Keratinocyte (primary cell): Measurements from ENCODE around the gene CTIF. TPM values are rescaled to one million over a fixed set of nuclear protein-coding genes. Genes with fewer than 3 reads are reported as not detected.

Experiments
- DNase-seq: peaks from one replicate; pipeline ENCODE4 v3.0.0-alpha.2; 2011; ENCODE audit warnings: low read depth, missing footprints, low spot score
- FAIRE-seq: peaks from 2 replicates; lab custom pipeline; 2011; peaks lifted over from hg19 to GRCh38; lab: Jason Lieb, UNC
- H2AFZ ChIP-seq: 2 replicates; pipeline ENCODE4 v1.6.0; 2012; ENCODE audit warnings: low read length, control low read depth, inconsistent platforms; ENCODE audit not compliant: control insufficient read depth
- H3K27ac ChIP-seq: 2 replicates; pipeline ENCODE4 v1.5.1; 2011; ENCODE audit warnings: low read length; ENCODE audit not compliant: control insufficient read depth, insufficient read depth
- H3K27me3 ChIP-seq: 3 replicates; pipeline ENCODE4 v1.6.0; 2011; ENCODE audit warnings: low read length; ENCODE audit not compliant: control insufficient read depth, insufficient read depth; ENCODE audit errors: extremely low read depth
- H3K36me3 ChIP-seq, 2 experiments: 2 replicates in 1 of 2; 3 replicates in 1 of 2; pipeline ENCODE4 v1.5.1; 2011; ENCODE audit warnings: low read length in 2 of 2, mild to moderate bottlenecking in 1 of 2; ENCODE audit not compliant: control insufficient read depth in 2 of 2, insufficient read depth in 2 of 2; ENCODE audit errors: extremely low read depth in 1 of 2
- H3K4me1 ChIP-seq: 3 replicates; pipeline ENCODE4 v1.5.1; 2011; ENCODE audit warnings: low read length; ENCODE audit not compliant: control insufficient read depth, insufficient read depth; ENCODE audit errors: extremely low read depth
- H3K4me2 ChIP-seq: 3 replicates; pipeline ENCODE4 v1.6.0; 2011; ENCODE audit warnings: low read depth, low read length; ENCODE audit not compliant: control insufficient read depth, insufficient read depth; ENCODE audit errors: extremely low read depth
- H3K4me3 ChIP-seq, 3 experiments: fragments of 200-600 bp in 1 of 3; sonication (generic) in 1 of 3; 2 replicates in 2 of 3; 3 replicates in 1 of 3; pipeline ENCODE4 v1.5.1; 2011 to 2016; ENCODE audit warnings: low read length in 3 of 3, mild to moderate bottlenecking in 3 of 3, control low read depth in 2 of 3, inconsistent platforms in 1 of 3, low read depth in 1 of 3, mixed read lengths in 1 of 3, mixed run types in 1 of 3, moderate library complexity in 1 of 3; ENCODE audit not compliant: control insufficient read depth in 2 of 3, insufficient read depth in 2 of 3; ENCODE audit errors: extremely low read depth in 1 of 3
- H3K79me2 ChIP-seq: 2 replicates; pipeline ENCODE4 v1.6.0; 2012; ENCODE audit warnings: low read length; ENCODE audit not compliant: control insufficient read depth, insufficient read depth
- H3K9ac ChIP-seq: 3 replicates; pipeline ENCODE4 v1.6.0; 2011; ENCODE audit warnings: low read length; ENCODE audit not compliant: control insufficient read depth, insufficient read depth; ENCODE audit errors: extremely low read depth
- H3K9me1 ChIP-seq: 3 replicates; pipeline ENCODE4 v1.6.0; 2011; ENCODE audit warnings: low read length; ENCODE audit not compliant: control insufficient read depth, insufficient read depth; ENCODE audit errors: extremely low read depth
- H3K9me3 ChIP-seq: 2 replicates; pipeline ENCODE4 v1.5.1; 2012; ENCODE audit warnings: low read depth, low read length; ENCODE audit not compliant: control insufficient read depth
- H4K20me1 ChIP-seq: 3 replicates; pipeline ENCODE4 v1.6.0; 2011; ENCODE audit warnings: low read length; ENCODE audit not compliant: control insufficient read depth, insufficient read depth; ENCODE audit errors: extremely low read depth
- EZH2 ChIP-seq: IDR thresholded peaks from one replicate; pipeline ENCODE4 v1.6.1; 2012; ENCODE audit warnings: inconsistent platforms, mild to moderate bottlenecking, low read length, moderate library complexity
- dilution Hi-C: fragments of 300-500 bp; cut with MboI; formaldehyde crosslinking; loops from one replicate; pipeline ENCODE4 v1.7.0; 2020; ENCODE audit warnings: low sequenced_read_pairs; ENCODE audit not compliant: extremely low pct_ligation_motif_present
- polyA plus RNA-seq, 5 experiments: library from polyadenylated mRNA; depleted of rRNA in 3 of 5; stranded (reverse) in 3 of 5; stranded (forward) in 1 of 5; unstranded in 1 of 5; fragments of >200 nt; gene quantifications; 1 replicate in 1 of 5; 2 replicates in 3 of 5; 3 replicates in 1 of 5; pipeline versions ENCODE4 v1.2.1 to v1.2.3, GENCODE V29; 2011 to 2012; ENCODE audit warnings: missing spikeins in 2 of 5, low read depth in 1 of 5, low replicate concordance in 1 of 5
- TF ChIP-seq, protein P1 (sequence below), 3 experiments: IDR thresholded peaks in 1 of 3; conservative IDR thresholded peaks in 1 of 3; optimal IDR thresholded peaks in 1 of 3; 2 replicates in 2 of 3; 3 replicates in 1 of 3; pipeline versions ENCODE3 to v1.5.1; 2011; ENCODE audit warnings: low read length in 3 of 3, mild to moderate bottlenecking in 3 of 3, moderate library complexity in 2 of 3, control low read depth in 1 of 3, inconsistent platforms in 1 of 3; ENCODE audit not compliant: insufficient read depth in 2 of 3; ENCODE audit errors: extremely low read depth in 1 of 3

CTIF gene
- polyA plus RNA-seq, 1 donor (not counting 4 experiments of a cell fraction or from before 2014, with no cell fraction given): 15.0 TPM

DNA sequence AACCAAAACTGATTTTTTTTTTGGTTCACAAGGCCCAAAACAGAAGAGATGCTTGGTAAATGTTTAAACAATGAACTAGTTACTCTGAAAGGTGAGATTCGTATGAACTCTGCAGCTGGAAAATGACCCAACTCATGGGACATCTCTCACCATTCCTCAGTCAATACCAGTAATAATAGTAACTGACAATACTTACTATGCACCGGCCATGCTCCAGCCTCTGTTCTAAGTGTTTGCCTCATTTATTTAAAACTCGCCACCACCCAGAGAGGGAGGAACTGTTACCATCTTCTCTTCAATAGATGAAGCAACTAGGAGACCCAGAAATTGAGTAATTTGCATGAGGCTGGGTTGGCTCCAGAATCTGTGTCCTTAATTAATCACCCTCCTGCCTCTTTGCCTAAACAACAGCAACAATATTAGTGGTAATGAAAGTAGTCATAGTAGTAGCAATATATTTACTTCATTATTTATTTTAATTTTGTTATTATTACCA is 130.4 kb downstream of the CTIF start:
- Histone ChIP-seq H3K4me2 (no peak overlapping the region), H3K4me3 (no peak overlapping the region), H3K4me1 (peaks cover under 1% of the 10 kb centered on the region), H3K9me1 (no peaks in the 10 kb centered on the region), H3K79me2 (no peaks in the 10 kb centered on the region), H3K36me3 (peaks cover 19 to 31% of the 10 kb centered on the region in 2 experiments), H3K9me3 (peaks cover 4% of the 10 kb centered on the region), H3K27ac (no peak overlapping the region), H2AFZ (no peak overlapping the region), H4K20me1 (no peaks in the 10 kb centered on the region), H3K27me3 (no peaks in the 10 kb centered on the region), H3K9ac (no peak overlapping the region)
- dilution Hi-C loops: no loop called here
- no peak for DNase-seq
- no peak for FAIRE-seq
- TF ChIP-seq EZH2: no peak
- TF ChIP-seq, protein P1, sequence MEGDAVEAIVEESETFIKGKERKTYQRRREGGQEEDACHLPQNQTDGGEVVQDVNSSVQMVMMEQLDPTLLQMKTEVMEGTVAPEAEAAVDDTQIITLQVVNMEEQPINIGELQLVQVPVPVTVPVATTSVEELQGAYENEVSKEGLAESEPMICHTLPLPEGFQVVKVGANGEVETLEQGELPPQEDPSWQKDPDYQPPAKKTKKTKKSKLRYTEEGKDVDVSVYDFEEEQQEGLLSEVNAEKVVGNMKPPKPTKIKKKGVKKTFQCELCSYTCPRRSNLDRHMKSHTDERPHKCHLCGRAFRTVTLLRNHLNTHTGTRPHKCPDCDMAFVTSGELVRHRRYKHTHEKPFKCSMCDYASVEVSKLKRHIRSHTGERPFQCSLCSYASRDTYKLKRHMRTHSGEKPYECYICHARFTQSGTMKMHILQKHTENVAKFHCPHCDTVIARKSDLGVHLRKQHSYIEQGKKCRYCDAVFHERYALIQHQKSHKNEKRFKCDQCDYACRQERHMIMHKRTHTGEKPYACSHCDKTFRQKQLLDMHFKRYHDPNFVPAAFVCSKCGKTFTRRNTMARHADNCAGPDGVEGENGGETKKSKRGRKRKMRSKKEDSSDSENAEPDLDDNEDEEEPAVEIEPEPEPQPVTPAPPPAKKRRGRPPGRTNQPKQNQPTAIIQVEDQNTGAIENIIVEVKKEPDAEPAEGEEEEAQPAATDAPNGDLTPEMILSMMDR (optimal IDR thresholded peaks at IDR 0.05 in 1 of 3, IDR thresholded peaks at IDR 0.05 in 1 of 3, conservative IDR thresholded peaks at IDR 0.05 in 1 of 3; ENCODE audit: extremely low read depth in 1 of 3, insufficient read depth in 2 of 3, low read length in 3 of 3): no peak

DNA sequence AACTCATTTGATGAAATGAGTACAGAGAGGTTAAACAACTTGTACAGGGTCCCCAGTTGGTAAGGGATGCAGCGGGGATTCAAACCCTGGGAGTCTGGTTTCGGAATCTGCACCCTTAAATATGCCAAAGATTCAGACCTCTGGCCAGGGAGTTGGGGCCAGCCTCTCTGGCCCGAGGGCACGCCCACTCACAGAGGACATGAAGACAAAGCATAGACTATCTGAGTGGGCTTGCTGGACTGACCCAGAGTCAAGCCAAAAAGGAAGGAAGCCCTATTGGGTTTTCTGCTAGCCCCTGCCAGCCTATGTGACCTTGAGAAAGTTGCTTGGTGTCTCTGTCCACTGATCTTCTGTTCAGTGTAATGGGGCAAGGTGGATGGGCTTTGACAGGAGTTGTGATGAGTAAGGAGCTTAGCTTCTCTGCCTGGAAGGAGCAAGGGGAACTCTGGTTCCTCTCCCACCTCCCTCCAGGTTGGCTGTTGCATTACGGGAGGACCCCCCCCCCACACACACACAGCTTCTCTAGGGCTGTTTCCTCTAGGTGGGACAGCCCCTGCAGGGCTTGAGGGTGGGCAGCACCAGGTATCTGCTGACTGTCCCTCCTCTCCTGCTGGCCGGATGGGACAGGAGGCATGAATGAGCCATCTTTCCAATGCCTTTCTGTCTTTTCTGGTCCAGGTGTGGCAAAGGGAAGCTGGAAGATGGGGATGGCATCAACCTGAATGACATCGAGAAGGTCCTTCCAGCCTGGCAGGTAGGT is 131.3 kb downstream of the CTIF start:
- TF ChIP-seq, protein P1 (optimal IDR thresholded peaks at IDR 0.05 in 1 of 3, IDR thresholded peaks at IDR 0.05 in 1 of 3, conservative IDR thresholded peaks at IDR 0.05 in 1 of 3; ENCODE audit: extremely low read depth in 1 of 3, insufficient read depth in 2 of 3, low read length in 3 of 3): no peak
- no peak for TF ChIP-seq EZH2
- Histone ChIP-seq H4K20me1 (no peaks in the 10 kb centered on the region), H3K36me3 (peaks cover 19 to 27% of the 10 kb centered on the region in 2 experiments), H3K79me2 (no peaks in the 10 kb centered on the region), H3K27ac (no peak overlapping the region), H3K9ac (no peak overlapping the region), H3K9me3 (peaks cover 4% of the 10 kb centered on the region), H3K4me1 (no peaks in the 10 kb centered on the region), H2AFZ (no peak overlapping the region), H3K9me1 (no peaks in the 10 kb centered on the region), H3K27me3 (no peaks in the 10 kb centered on the region), H3K4me3 (no peak overlapping the region), H3K4me2 (no peak overlapping the region)
- dilution Hi-C loops: no loop called here
- no peak for FAIRE-seq
- no peak for DNase-seq
